BJ (cell line): ENCODE data around the gene TOMM20. TPM values are rescaled to one million over a fixed set of nuclear protein-coding genes. Genes with fewer than 3 reads are reported as not detected.
"Not testable (repeated sequence)": the region's sequence is repeated elsewhere in the genome, so short reads cannot be mapped to it uniquely, and the experiment has no call there.

Experiments used
- CTCF ChIA-PET: fragments of 350-600 bp; formaldehyde crosslinking; extraction: SDS; loops from one replicate; lab custom pipeline; 2021; ENCODE audit warnings: antibody characterized with exemption, inconsistent platforms; lab: Yijun Ruan, JAX
- POLR2A ChIA-PET: fragments of 300-600 bp; sonication (Branson Sonifier 250); formaldehyde crosslinking; extraction: SDS; loops from one replicate; lab custom pipeline; 2021; ENCODE audit warnings: antibody characterized with exemption; lab: Charles Lee
- DNase-seq: peaks from one replicate; pipeline ENCODE4 v3.0.0-alpha.2; 2011; ENCODE audit warnings: low read depth
- H3K27me3 ChIP-seq: 2 replicates; pipeline ENCODE4 v1.6.0; 2011; ENCODE audit warnings: low read length; ENCODE audit not compliant: control insufficient read depth, insufficient read depth
- H3K36me3 ChIP-seq: 2 replicates; pipeline ENCODE4 v1.5.1; 2011; ENCODE audit warnings: low read length; ENCODE audit not compliant: control insufficient read depth, insufficient read depth
- H3K4me3 ChIP-seq: 2 replicates; pipeline ENCODE4 v1.5.1; 2011; ENCODE audit warnings: low read depth, mild to moderate bottlenecking, control low read depth, low read length
- CTCF ChIP-seq: IDR thresholded peaks from 2 replicates; pipeline ENCODE4 v1.5.1; 2011; ENCODE audit warnings: low read depth, mild to moderate bottlenecking, control low read depth, inconsistent platforms, low read length, moderate library complexity; ENCODE audit not compliant: insufficient read depth
- polyA plus RNA-seq: library from polyadenylated mRNA; depleted of rRNA; stranded (reverse); fragments of >200 nt; gene quantifications from 2 replicates; pipeline ENCODE4 v1.2.3, GENCODE V29; 2011

The TOMM20 gene
- polyA plus RNA-seq, 1 experiment: 56.8 TPM

- H3K36me3 ChIP-seq: no peaks in the 10 kb centered on the region
- no peak for DNase-seq
- no peak overlapping the region for H3K4me3 ChIP-seq
- ChIA-PET CTCF (interaction anchor here (0.6 to 2.9 kb wide), 35 partner anchors 8 to 613 kb away, joined by 3 to 28 read pairs (median 4); partner anchors contain the start of gene TOMM20), POLR2A (no interaction called here)
- no peaks in the 10 kb centered on the region; the same call in 1 of the 2 replicates for H3K27me3 ChIP-seq
- TF ChIP-seq CTCF: peak; percentile 95
These were observed 34.7 kb downstream of the TOMM20 start for GRCh38 chr1:235093696-235094592.

- POLR2A ChIA-PET: no interaction called here
- CTCF ChIA-PET: interaction anchor here (0.6 to 2.9 kb wide), 35 partner anchors 9 to 635 kb away, joined by 3 to 28 read pairs (median 4); partner anchors contain the start of genes B3GALNT2 and TOMM20
- Histone ChIP-seq H3K27me3 (no peaks in the 10 kb centered on the region; the same call in 1 of the 2 replicates), H3K36me3 (no peaks in the 10 kb centered on the region), H3K4me3 (no peak overlapping the region)
- peak; percentile 26; the same call in 1 of the 2 replicates for TF ChIP-seq CTCF
- DNase-seq: no peak
These were observed 35.5 kb downstream of the TOMM20 start for GRCh38 chr1:235093013-235093695.

- H3K36me3 ChIP-seq, DNase-seq, POLR2A ChIA-PET, H3K4me3 ChIP-seq, H3K27me3 ChIP-seq: not testable (repeated sequence)
- CTCF ChIA-PET: interaction anchor here (1.3 to 2.9 kb wide), 4 partner anchors 8 to 593 kb away, joined by 4 to 26 read pairs (median 10); no protein-coding TSS in a partner anchor
These were observed 36.2 kb downstream of the TOMM20 start for GRCh38 chr1:235092415-235092814.

- DNase-seq, H3K4me3 ChIP-seq, H3K36me3 ChIP-seq, POLR2A ChIA-PET, H3K27me3 ChIP-seq: not testable (repeated sequence)
- CTCF ChIA-PET: interaction anchor here (0.6 to 2.9 kb wide), 6 partner anchors 9 to 596 kb away, joined by 3 to 13 read pairs (median 4); no protein-coding TSS in a partner anchor
These were observed 36.6 kb downstream of the TOMM20 start for GRCh38 chr1:235092045-235092406.

GRCh38 chr1:235091319-235092044 is 37.2 kb downstream of the TOMM20 start:
- not testable (repeated sequence) for H3K27me3 ChIP-seq, H3K4me3 ChIP-seq, DNase-seq, H3K36me3 ChIP-seq
- POLR2A ChIA-PET: interaction anchor here (0.6 kb wide), 1 partner anchor 37 kb away, joined by 4 read pairs; no protein-coding TSS in a partner anchor
- CTCF ChIA-PET: interaction anchor here (0.6 to 2.9 kb wide), 8 partner anchors 10 to 602 kb away, joined by 3 to 13 read pairs (median 4); no protein-coding TSS in a partner anchor

GRCh38 chr1:235090406-235091069 is 38.1 kb downstream of the TOMM20 start:
- ChIA-PET CTCF (interaction anchor here (1.0 to 2.9 kb wide), 6 partner anchors 11 to 604 kb away, joined by 3 to 13 read pairs (median 6); no protein-coding TSS in a partner anchor), POLR2A (interaction anchor here (0.6 kb wide), 1 partner anchor 36 kb away, joined by 4 read pairs; no protein-coding TSS in a partner anchor)
- Histone ChIP-seq H3K36me3 (no peaks in the 10 kb centered on the region), H3K4me3 (no peak overlapping the region), H3K27me3 (no peaks in the 10 kb centered on the region; the same call in 1 of the 2 replicates)
- no peak for TF ChIP-seq CTCF
- no peak for DNase-seq
